ENCODE results near the gene MAGIX.

MAGIX gene

DNA sequence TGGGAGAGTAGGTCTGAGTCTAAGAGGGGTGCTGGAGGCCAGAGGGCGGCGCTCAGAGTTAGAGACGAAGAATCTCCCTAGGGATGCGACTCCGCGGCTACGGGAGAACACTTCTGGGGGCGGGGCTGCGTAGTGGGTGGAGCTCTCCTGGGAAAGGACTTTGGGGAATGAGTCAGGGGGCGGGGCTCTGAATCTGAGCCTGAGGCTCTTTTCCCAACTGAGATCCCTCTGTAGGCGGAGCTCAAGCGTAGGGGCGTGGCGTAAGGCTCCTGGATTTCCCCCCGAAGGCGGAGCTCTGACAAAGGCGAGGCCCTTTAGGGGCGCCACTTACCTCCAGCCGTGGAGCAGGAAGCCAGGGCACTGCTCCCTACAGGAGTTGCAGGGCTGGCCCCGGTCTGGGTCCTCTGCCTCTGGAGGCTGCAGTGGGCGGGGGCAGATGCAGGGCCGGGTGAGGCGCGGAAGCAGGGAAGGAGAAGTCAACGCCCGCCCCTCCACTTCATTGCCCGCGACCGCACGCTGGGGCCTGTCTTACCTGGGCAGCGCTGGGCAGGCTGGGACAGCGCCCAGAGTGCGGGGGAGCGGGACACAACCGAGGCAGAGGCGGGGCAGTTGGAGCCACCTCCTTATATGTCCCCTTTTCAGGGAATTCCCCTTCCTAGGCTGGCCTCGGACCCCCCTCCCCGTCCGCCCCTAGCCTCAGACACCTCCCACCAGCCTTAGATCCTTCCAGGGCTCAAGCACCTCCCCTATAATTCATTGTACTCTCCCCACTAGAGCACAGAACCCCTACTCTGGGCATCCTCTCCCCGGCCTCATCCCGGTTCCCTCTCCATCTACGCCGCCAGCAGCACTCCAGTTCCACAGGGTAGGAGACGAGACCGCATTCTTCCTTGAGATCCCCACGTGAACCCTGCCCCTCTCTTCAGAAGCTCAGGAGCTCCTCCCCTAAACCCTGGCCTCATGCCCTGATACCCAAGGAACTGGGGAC lies 22.0 kb downstream of the MAGIX start:
- DNase-seq (ENCODE audit: low read depth): peak; percentile 58
- TF ChIP-seq CTCF (IDR thresholded peaks at IDR 0.05; ENCODE audit: insufficient read depth, low read depth, low read length, missing control alignments): no peak
- peak overlapping the region; percentile 92 for H3K4me3 ChIP-seq (ENCODE audit: low read depth, low read length)

- TF ChIP-seq CTCF (IDR thresholded peaks at IDR 0.05; ENCODE audit: insufficient read depth, low read depth, low read length, missing control alignments): peak; percentile 42
- DNase-seq (ENCODE audit: low read depth): peak; percentile 87
- peak within 1 kb of the TSS; percentile 92 for H3K4me3 ChIP-seq (ENCODE audit: low read depth, low read length)
These were observed 23.8 kb downstream of the MAGIX start, which contains the start of gene PRICKLE3 for GRCh38 chrX:49186125-49187027. Gene PRICKLE3, minus strand, starts transcription at chrX:49186373. Its CDS starts 76 bp downstream, at chrX:49186297.

GRCh38 chrX:49187028-49187394 lies 24.5 kb downstream of the MAGIX start:
- H3K4me3 ChIP-seq (ENCODE audit: low read depth, low read length): no peak overlapping the region
- no peak for DNase-seq (ENCODE audit: low read depth)

GRCh38 chrX:49187526-49187925 lies 25.0 kb downstream of the MAGIX start:
- no peak for DNase-seq (ENCODE audit: low read depth)
- no peak for TF ChIP-seq CTCF (IDR thresholded peaks at IDR 0.05; ENCODE audit: insufficient read depth, low read depth, low read length, missing control alignments)
- no peak overlapping the region for H3K4me3 ChIP-seq (ENCODE audit: low read depth, low read length)

More at GRCh38 chrX:49187028-49187394, 24.5 kb downstream of the MAGIX start:
- TF ChIP-seq CTCF (IDR thresholded peaks at IDR 0.05; ENCODE audit: insufficient read depth, low read depth, low read length, missing control alignments): no peak

- TF ChIP-seq CTCF (IDR thresholded peaks at IDR 0.05; ENCODE audit: insufficient read depth, low read depth, low read length, missing control alignments): no peak
- H3K4me3 ChIP-seq (ENCODE audit: low read depth, low read length): no peak overlapping the region
- DNase-seq (ENCODE audit: low read depth): no peak
These were observed 26.0 kb downstream of the MAGIX start for GRCh38 chrX:49188468-49189076.

- DNase-seq (ENCODE audit: low read depth): no peak
- peak overlapping the region; percentile 58 for H3K4me3 ChIP-seq (ENCODE audit: low read depth, low read length)
- no peak for TF ChIP-seq CTCF (IDR thresholded peaks at IDR 0.05; ENCODE audit: insufficient read depth, low read depth, low read length, missing control alignments)
These were observed 27.0 kb downstream of the MAGIX start for GRCh38 chrX:49189606-49190005.

Data from GM12865 (cell line).